Right renal cortex interstitium (tissue), 3 donors: ENCODE results near the gene ARHGAP1. TPM values are rescaled to one million over a fixed set of nuclear protein-coding genes. Genes with fewer than 3 reads are reported as not detected.
"Not testable (repeated sequence)": the region's sequence is repeated elsewhere in the genome, so short reads cannot be mapped to it uniquely, and the experiment has no call there.

Experiments
- DNase-seq, 3 donors: peaks; one replicate each; pipeline ENCODE4 v3.0.0-alpha.2; 2013; ENCODE audit warnings: low read depth in 3 of 3, low spot score in 2 of 3
- polyA plus RNA-seq, 3 donors: library from polyadenylated mRNA; unstranded; fragments of 120-200 nt; gene quantifications; one replicate each; pipeline ENCODE4 v1.2.1, GENCODE V29; 2013; ENCODE audit not compliant: insufficient read length in 3 of 3

ARHGAP1 gene
- polyA plus RNA-seq, 3 donors = 45.1 to 49.5 (median 46.0) TPM

- no peak for DNase-seq
These were observed 25.0 kb downstream of the ARHGAP1 start for GRCh38 chr11:46675288-46675851.

GRCh38 chr11:46674463-46675287, 25.7 kb downstream of the ARHGAP1 start:
- no peak for DNase-seq

- DNase-seq = no peak
These were observed 26.5 kb downstream of the ARHGAP1 start for GRCh38 chr11:46673713-46674462.

- no peak for DNase-seq
These were observed 28.0 kb downstream of the ARHGAP1 start for GRCh38 chr11:46672381-46672839.

GRCh38 chr11:46671958-46672315, 28.5 kb downstream of the ARHGAP1 start:
- DNase-seq = no peak

- DNase-seq = not testable (repeated sequence)
These were observed 29.9 kb downstream of the ARHGAP1 start for GRCh38 chr11:46670521-46670920.

GRCh38 chr11:46669711-46670139, 30.7 kb downstream of the ARHGAP1 start:
- no peak for DNase-seq

- no peak for DNase-seq
These were observed 31.8 kb downstream of the ARHGAP1 start for GRCh38 chr11:46668480-46669085.

GRCh38 chr11:46667043-46667481, 33.4 kb downstream of the ARHGAP1 start:
- no peak for DNase-seq

- no peak for DNase-seq
These were observed 33.9 kb downstream of the ARHGAP1 start for GRCh38 chr11:46666516-46666915.

- no peak for DNase-seq
These were observed 35.1 kb downstream of the ARHGAP1 start for GRCh38 chr11:46665356-46665755.

- DNase-seq = no peak
These were observed 35.8 kb downstream of the ARHGAP1 start for GRCh38 chr11:46664612-46665011.

GRCh38 chr11:46663277-46663940, 37.0 kb downstream of the ARHGAP1 start:
- DNase-seq = no peak

- no peak for DNase-seq
These were observed 38.1 kb downstream of the ARHGAP1 start for GRCh38 chr11:46662366-46662765.

GRCh38 chr11:46661836-46662235, 38.6 kb downstream of the ARHGAP1 start:
- no peak for DNase-seq

- DNase-seq = no peak
These were observed 40.5 kb downstream of the ARHGAP1 start for GRCh38 chr11:46659908-46660307.

GRCh38 chr11:46658259-46658658, 42.2 kb downstream of the ARHGAP1 start:
- no peak for DNase-seq

- DNase-seq = no peak
These were observed 43.2 kb downstream of the ARHGAP1 start for GRCh38 chr11:46657186-46657585.

GRCh38 chr11:46655631-46656030, 44.8 kb downstream of the ARHGAP1 start:
- no peak for DNase-seq

- DNase-seq = no peak
These were observed 51.2 kb downstream of the ARHGAP1 start for GRCh38 chr11:46649180-46649738.
